NCI-H82 treated with DMSO at 0.1 percent for 48 hours (cell line): ENCODE measurements around the gene WBP1.
"Not testable (repeated sequence)": the region's sequence is repeated elsewhere in the genome, so short reads cannot be mapped to it uniquely, and the experiment has no call there.

Experiments
- DNase-seq: peaks from one replicate; lab custom pipeline; 2025; ENCODE audit not compliant: unreplicated experiment; lab: John Stamatoyannopoulos, UW

Gene WBP1

DNA sequence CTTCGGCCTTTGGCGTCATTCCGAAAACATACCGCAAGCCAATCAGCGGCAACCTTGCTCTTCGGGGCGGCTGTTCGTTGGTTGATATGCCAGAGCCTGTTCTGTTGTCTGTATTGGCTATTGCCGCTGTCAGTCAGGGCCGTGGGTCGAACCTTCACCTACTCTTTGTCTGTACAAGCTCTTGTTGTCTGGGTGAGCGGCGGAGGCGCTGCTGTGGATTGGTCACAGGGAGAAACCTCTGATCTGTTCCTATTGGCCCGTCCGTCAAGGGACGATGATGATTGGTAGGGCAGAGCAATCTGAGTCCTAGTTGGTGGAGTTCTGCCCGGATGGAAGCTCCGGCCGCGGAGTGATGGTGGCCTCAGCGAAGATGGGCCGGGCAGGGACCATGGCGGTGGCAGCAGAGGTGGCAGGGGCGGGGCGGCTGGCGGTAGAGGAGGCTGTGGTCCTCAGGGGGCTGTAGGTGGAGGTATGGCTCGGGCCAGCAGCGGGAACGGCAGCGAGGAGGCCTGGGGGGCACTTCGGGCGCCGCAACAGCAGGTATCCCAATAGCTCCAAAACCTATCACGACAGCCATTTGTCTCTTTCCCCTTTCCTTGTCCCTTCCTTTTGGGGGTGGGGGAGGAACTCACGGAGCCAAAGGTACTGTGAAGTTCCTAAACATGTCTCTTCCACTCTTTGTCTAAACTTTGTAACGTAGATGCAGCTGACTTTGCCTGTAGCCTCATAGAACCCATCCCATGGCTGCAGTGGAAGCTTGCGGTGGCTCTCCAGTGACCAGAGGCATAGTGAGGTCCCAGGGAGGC, at the start of gene WBP1:
Gene WBP1 (plus strand): TSS at position 307 of the 806 bp plus-strand sequence. CDS start 165 bp downstream, at position 472.
- peak; percentile 100 for DNase-seq

- DNase-seq, result no peak
Measured at GRCh38 chr2:74413001-74413698, 45.1 kb upstream of the WBP1 start.

- DNase-seq, result no peak
Measured at GRCh38 chr2:74414441-74414840, 43.8 kb upstream of the WBP1 start.

- no peak for DNase-seq
Measured at GRCh38 chr2:74414881-74415761, 43.1 kb upstream of the WBP1 start.

GRCh38 chr2:74415762-74416395, 42.4 kb upstream of the WBP1 start:
- DNase-seq, result no peak

DNA sequence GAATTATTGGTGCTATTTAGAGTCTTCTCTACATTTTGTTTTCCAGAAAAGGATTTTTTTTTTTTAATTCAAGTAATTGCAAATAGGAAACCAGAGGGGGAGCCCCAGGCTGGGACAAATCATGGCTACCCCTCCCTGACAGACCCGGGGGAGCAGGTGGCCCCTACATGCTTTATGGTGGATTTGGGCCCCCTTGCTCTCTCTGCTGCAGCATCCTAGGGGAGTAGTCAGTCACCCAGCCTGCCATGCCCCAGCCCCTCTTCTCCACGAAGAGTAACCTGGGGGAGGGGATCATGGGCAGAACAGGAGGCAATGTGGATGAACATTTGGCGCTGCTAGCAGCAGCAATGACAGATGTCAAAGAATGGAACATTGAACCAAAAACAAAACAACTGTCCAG, 41.5 kb upstream of the WBP1 start:
- DNase-seq, result no peak

DNA sequence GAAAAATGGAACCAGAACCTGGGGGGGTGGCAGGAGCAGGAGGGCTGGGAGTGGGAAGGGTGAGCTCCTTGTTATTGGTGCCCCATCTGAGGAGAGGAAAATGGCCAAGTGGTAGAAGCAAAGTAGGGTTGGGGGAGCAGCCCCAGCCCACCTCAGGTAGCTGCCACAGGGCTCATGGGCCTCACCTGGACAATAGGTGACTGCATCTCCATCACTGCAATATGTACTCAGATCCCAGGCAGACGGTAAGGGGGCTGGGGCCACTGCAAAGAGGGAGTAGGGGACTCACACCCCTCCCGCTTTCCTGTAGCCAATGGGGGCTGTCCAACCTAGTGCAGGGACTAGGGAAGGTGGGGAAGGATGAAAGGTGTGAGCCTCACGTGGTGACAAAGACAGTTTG, 41.0 kb upstream of the WBP1 start:
- DNase-seq, result no peak

DNA sequence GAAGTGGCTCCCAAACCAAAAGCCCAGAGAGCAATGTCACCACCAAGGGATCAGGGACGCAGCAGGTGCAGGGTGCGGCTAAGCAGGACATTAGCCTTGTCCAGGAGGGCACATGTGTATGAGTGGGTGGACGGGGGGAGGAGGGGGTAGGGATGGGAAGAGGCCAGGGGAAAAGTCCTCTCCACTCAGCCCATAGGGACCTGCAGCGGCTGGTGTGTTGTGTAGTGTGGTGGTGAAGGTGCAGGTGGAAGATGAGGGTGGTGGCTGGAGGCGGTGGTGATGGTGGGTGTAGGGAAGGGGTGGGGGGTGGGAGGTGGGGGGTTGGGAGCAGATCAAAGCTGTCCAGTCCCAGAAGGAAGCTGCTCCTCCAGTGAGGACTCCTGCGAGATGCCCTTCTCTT, 40.5 kb upstream of the WBP1 start:
- DNase-seq, result no peak

DNA sequence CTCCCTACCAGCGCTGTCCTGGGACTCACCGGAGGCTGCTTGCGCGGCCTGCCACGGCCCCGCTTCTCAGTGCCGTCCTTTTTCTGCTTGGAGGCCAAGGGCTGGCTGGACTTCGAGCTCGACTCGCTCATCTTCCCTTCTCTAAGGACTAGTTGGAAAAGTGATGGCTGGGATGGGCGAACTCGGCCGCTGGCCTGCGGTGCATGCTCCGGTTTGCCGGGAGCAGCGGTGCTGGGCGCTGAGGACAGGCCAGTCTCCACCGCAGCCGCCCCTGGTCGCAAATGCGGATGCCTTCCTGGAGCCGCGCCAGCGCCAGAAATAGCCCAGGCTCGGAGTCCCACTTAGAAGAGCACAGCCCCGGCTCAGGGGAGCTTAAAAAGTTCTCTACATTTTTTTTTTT, 39.9 kb upstream of the WBP1 start:
- DNase-seq, result no peak

DNA sequence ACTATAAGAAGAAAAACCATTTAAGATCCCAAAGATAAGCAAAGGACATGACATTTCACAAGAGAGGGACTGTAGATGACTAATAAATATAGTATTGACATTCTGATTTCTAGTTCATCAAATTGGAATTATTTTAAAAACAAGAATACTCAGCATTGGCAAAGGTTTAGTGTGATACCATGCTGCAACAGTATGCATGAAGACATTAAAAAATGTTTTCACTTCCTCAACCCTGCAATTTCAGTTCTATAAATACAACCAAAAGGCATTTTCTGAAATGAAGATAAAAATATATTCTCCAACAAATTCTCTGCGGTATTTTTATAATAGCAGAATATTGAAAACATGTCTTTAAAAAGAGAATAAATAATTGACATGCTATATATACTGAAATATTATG, 38.9 kb upstream of the WBP1 start:
- DNase-seq, result no peak

DNA sequence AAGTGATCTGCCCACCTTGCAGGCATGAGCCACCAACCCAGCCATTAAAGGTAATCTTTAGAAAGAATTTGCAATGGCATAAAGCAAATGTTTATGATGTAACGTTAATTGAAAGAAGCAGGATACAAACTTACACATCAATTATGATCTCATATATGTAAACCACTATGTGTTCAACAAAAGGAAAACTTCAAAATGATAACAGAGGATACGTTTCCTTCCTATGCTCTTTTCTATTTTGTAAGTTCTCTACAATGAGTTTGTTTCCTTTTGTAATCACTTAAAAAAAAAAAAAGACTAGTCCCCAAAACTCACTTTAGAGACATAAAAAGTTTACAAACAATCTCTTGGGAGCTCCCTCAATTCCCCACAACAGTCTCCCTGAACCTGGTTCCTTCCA, 38.2 kb upstream of the WBP1 start:
- DNase-seq, result no peak

- DNase-seq, result not testable (repeated sequence)
Measured at GRCh38 chr2:74420443-74421103, 37.7 kb upstream of the WBP1 start.

GRCh38 chr2:74421221-74421870, 36.9 kb upstream of the WBP1 start, which contains the start of the genes C2orf81 and WDR54:
TSS of gene C2orf81 (minus strand) at chr2:74421619. CDS start at chr2:74421560, 59 bp downstream.
TSS of gene WDR54 (plus strand) at chr2:74421730. CDS start at chr2:74422154, 424 bp downstream.
- DNase-seq, result peak; percentile 77

DNA sequence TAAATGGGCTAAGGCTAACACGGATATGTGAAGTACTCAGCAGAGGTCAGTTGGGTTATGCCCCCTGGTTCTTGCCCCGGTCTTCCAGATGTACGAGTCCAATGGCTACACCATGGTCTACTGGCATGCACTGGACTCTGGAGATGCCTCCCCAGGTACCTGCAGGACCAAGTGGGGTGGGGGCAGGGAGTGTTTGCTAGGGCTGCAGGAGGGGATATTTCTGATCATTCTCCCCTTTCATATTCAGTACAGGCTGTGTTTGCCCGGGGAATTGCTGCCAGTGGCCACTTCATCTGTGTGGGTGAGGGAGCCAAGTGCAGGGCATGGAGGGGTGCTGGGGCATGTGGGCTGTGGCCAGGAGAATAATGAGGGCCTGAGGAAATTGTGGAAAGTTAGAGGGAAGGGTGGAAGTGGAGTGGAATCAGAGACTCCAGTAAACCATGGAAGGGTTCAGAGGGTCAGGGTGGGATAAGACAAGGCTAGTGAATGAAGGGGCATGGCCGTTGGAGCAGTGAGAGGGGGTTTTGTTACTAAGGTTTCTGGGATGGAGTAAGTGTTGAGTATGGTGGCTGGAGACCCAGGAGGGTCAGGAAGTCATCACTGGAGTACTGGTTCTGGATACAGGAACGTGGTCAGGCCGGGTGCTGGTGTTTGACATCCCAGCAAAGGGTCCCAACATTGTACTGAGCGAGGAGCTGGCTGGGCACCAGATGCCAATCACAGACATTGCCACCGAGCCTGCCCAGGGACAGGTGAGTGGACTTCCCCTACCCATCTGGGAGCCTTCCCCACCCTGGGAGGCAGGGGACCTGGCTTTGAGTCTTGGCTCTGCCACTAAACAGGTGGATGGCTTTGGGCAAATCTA, 34.8 kb upstream of the WBP1 start:
- DNase-seq, result no peak

DNA sequence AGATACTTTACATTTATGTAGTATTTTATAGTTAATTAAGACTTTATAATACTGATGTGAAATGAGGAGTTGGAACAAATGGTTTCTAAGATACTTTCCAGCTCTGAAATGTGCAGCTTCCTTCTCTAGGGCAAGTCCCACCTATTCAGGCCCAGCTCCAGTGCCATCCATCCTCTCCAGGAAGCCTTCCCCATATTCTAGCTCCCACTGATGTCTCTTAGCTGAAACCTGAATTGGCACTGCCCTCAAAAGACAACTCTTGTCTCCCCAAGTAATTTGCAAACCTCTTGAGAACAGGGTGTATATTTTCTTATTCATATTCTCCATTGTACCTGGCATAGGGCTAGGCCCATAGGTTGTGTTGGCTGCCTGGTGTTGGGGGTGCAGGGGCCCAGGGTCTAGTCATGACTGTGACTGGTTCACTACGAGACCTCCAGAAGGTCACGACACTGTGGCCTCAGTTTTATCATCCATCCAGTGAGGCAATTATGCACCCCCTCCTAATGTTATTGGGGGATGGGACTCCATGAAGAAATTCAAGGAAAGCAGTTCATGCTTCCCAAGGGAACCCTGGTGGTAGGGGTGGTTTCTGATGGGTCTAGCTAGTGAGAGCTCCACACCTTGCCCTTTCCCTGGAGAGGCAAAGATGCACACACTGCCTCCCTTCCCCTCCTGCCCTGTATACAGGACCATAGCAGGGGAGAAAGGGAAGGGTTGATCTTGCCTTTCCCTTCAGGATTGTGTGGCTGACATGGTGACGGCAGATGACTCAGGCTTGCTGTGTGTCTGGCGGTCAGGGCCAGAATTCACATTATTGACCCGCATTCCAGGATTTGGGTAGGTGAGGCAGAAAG, 33.9 kb upstream of the WBP1 start:
- no peak for DNase-seq

- DNase-seq, result no peak
Measured at GRCh38 chr2:74424995-74425406, 33.2 kb upstream of the WBP1 start.

GRCh38 chr2:74425523-74425922, 32.7 kb upstream of the WBP1 start:
- no peak for DNase-seq
